Measurements from ENCODE around the gene KPNA3. TPM values are rescaled to one million over a fixed set of nuclear protein-coding genes. Genes with fewer than 3 reads are reported as not detected.

Gene KPNA3
- total RNA-seq, 1 donor from 2014 or later = 60.0 TPM

GRCh38 chr13:49746111-49746510 lies 46.4 kb downstream of the KPNA3 start:
- no peak for TF ChIP-seq CTCF (IDR thresholded peaks at IDR 0.05; ENCODE audit: borderline replicate concordance)
- Histone ChIP-seq H3K27me3 (ENCODE audit: low read depth) (no peaks in the 10 kb centered on the region), H3K4me1 (peaks cover 23% of the 10 kb centered on the region), H3K4me3 (no peak overlapping the region), H3K36me3 (peaks cover 23% of the 10 kb centered on the region), H3K27ac (replicated peaks) (no peak overlapping the region), H3K9me3 (replicated peaks) (no peaks in the 10 kb centered on the region)
- intact Hi-C loops (cut with micrococcal nuclease) = no loop called here
- DNase-seq = no peak

- no peaks in the 10 kb centered on the region for H3K9me3 ChIP-seq (replicated peaks)
- TF ChIP-seq CTCF (IDR thresholded peaks at IDR 0.05; ENCODE audit: borderline replicate concordance) = no peak
- peaks cover 1% of the 10 kb centered on the region for H3K4me1 ChIP-seq
- no peak overlapping the region for H3K27ac ChIP-seq (replicated peaks)
- H3K27me3 ChIP-seq (ENCODE audit: low read depth) = no peaks in the 10 kb centered on the region
- DNase-seq = no peak
- H3K4me3 ChIP-seq = no peak overlapping the region
- H3K36me3 ChIP-seq = peaks cover 22% of the 10 kb centered on the region
- intact Hi-C loops (cut with micrococcal nuclease) = no loop called here
Measured at GRCh38 chr13:49740870-49741269, 51.6 kb downstream of the KPNA3 start.

GRCh38 chr13:49739498-49740187 lies 52.8 kb downstream of the KPNA3 start:
- H3K9me3 ChIP-seq (replicated peaks) = no peaks in the 10 kb centered on the region
- H3K4me1 ChIP-seq = no peaks in the 10 kb centered on the region
- H3K4me3 ChIP-seq = no peak overlapping the region
- intact Hi-C loops (cut with micrococcal nuclease) = no loop called here
- H3K27me3 ChIP-seq (ENCODE audit: low read depth) = no peaks in the 10 kb centered on the region
- no peak for TF ChIP-seq CTCF (IDR thresholded peaks at IDR 0.05; ENCODE audit: borderline replicate concordance)
- peaks cover 10% of the 10 kb centered on the region for H3K36me3 ChIP-seq
- DNase-seq = no peak
- H3K27ac ChIP-seq (replicated peaks) = no peak overlapping the region

- no peak for DNase-seq
- H3K36me3 ChIP-seq = peaks cover 18% of the 10 kb centered on the region
- H3K9me3 ChIP-seq (replicated peaks) = no peaks in the 10 kb centered on the region
- H3K4me3 ChIP-seq = no peak overlapping the region
- intact Hi-C loops (cut with micrococcal nuclease) = no loop called here
- peaks cover 28% of the 10 kb centered on the region for H3K4me1 ChIP-seq
- TF ChIP-seq CTCF (IDR thresholded peaks at IDR 0.05; ENCODE audit: borderline replicate concordance) = no peak
- H3K27ac ChIP-seq (replicated peaks) = no peak overlapping the region
- H3K27me3 ChIP-seq (ENCODE audit: low read depth) = no peaks in the 10 kb centered on the region
Measured at GRCh38 chr13:49733181-49733951, 59.1 kb downstream of the KPNA3 start.

GRCh38 chr13:49731766-49732165 lies 60.7 kb downstream of the KPNA3 start:
- Histone ChIP-seq H3K27me3 (ENCODE audit: low read depth) (no peaks in the 10 kb centered on the region), H3K9me3 (replicated peaks) (no peaks in the 10 kb centered on the region), H3K27ac (replicated peaks) (peak overlapping the region; percentile 49), H3K4me1 (peaks cover 28% of the 10 kb centered on the region), H3K4me3 (no peak overlapping the region), H3K36me3 (peaks cover 28% of the 10 kb centered on the region)
- DNase-seq = no peak
- TF ChIP-seq CTCF (IDR thresholded peaks at IDR 0.05; ENCODE audit: borderline replicate concordance) = no peak
- intact Hi-C loops (cut with micrococcal nuclease) = no loop called here

All from left ventricle myocardium inferior (tissue), 1 donor.